Lung microvascular endothelial cell (primary cell): ENCODE measurements around the gene FGD2. TPM values are rescaled to one million over a fixed set of nuclear protein-coding genes. Genes with fewer than 3 reads are reported as not detected.
A peak's percentile ranks its signal among the peaks of the same experiment; 100 is the strongest.
"Not testable (repeated sequence)": the region's sequence is repeated elsewhere in the genome, so short reads cannot be mapped to it uniquely, and the experiment has no call there.

Experiments
- DNase-seq, 2 donors: peaks; one replicate each; pipeline versions ENCODE4 v3.0.0 to v3.0.0-alpha.2; 2010; ENCODE audit warnings: low read depth in 2 of 2
- total RNA-seq: library from RNA; depleted of rRNA; stranded (reverse); fragments of >200 nt; gene quantifications from 2 replicates; pipeline ENCODE4 v1.2.1, GENCODE V29; 2014

Gene FGD2
- total RNA-seq, 1 donor from 2014 or later, result not detected

DNA sequence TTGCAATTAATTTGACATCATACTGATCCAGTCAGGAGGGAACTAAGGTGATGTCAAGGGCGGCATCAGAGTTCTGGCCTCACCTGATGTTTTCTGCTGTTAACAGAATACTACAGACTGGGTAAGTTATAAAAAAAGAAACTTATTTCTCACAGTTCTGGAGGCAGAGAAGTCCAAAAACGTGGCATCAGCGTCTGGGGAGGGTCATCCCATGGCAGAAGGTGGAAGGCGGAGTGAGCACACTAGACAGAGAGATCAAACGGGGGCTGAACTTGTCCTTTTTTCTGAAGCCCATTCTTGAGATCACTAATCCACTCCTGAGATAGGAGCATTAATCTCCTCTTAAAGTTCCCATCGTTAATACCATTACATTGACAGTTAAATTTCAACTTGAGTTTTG lies 16.2 kb upstream of the FGD2 start:
- DNase-seq, result no peak

DNA sequence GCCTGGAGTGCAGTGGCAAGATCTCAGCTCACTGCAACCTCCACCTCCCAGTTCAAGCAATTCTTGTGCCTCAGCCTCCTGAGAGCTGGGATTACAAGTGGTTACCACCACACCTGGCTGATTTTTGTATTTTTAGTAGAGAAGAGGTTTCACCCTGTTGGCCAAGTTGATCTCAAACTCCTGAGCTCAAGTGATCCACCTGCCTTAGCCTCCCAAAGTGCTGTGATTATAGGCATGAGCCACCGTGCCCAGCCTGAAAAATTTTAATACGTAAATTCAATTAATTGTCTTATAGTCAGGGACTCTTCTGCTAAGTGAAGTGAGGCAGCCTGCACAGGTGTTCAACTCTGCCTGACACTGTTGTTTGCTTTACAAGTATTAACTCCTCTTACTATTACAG lies 15.1 kb upstream of the FGD2 start:
- DNase-seq, result not testable (repeated sequence)

DNA sequence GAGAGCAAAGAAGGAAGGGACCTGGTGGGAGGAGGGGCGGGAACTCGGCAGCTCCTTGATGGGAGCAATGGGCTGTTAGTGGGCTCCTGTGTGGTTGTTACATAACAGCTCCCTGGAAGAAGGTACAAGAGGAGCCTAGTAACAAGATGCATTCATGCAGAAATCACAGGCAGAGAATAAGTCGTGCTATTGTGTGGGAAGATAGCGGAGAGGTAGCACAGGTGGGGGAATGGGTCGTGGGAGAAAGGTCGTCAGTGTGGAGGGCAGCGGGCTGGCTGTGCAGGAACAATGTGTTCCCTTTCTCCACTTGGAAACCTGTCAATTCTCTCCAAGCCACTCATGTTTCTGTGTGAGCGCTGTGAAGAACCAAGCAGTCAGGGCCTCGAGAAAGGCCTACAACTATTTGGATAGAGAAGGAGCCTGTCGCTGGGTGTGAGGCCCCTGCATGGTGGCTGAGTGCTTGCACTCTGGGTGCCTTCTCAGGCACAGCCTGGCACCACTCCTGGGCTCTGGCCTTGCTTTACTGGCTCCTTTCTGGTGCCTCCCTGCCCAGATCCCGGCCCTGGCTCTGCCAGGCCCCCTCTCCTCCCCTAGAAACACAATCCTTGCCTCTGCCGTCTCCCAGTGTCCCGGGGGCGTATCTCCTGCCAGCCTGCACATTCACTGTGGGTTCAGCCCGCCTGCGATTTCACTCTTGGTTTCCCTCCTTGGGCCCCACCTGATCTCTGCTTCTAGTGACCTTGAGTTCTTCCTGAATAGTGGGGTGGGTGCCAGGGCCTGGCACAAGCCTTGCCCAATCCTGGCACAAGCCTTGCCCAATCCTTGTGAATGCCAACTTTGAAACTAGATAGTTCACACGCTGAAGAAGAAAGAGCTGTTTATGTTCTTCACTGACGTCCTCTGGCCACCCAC lies 7.4 kb upstream of the FGD2 start:
- no peak for DNase-seq

DNA sequence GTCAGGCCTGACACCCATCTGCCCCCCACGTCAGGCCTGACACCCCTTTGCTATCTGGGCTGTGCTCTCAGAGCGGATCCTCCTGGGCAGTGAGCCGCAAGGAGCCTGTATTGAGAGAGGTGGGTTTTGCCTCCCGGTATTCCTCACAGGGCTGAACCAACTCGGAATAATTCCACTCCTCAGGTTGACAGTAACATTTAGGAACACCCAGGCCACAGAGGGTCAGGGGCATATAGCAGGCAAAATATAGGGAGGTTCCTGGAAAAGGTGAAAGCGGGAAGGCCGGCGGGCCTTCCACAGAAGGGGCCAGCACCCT lies 6.8 kb upstream of the FGD2 start:
- DNase-seq, result no peak

DNA sequence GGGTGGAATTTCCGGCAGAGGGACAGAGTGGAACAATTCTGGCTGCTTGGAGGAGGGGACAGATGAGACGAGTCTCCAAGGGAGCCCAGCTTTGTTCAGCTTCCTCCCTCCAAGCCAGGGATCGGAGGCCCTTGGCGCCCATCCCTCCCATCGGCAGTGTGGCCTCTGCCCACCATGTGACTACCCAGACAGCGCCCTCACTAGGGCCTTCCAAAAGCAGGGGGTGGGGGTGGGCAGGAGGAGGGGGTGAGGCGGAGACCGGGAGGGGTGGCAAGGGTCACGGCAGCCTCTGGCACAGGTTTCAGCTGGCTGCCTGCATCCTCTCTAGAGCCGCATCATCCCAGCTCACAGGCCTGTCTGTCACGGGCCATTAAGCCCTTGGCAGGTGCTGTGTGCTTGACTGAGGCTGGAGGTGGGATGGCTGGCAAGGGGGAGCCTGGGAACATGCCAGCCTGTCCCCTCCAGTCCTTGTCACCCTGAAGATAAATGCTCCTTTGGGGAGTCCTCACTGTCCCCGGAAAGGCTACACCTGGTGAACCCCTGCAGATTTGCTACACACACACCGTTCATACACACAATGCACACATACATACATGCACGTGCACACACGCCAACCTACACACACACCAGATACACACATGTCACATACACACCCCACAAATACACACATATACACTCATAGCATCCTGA lies 6.2 kb upstream of the FGD2 start:
- no peak for DNase-seq

DNA sequence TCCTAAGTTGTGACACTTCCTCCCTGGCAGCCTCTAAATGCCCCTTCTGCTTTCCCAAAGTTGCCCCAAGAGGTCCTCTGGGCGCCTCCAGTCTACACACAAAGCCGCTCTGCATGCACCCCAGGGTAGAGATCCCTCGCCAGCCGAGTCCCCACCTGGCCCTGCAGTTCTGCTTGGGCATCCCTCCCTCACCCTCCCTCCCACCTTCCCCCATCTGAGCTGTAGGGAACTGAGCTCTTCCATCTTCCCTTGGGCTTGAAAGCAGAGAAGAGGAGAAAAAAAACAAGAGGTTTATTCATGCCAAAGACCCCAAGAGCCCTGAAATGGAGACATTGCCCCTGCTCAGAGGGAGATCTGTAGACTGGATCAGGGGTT lies 5.7 kb upstream of the FGD2 start:
- DNase-seq, result no peak

DNA sequence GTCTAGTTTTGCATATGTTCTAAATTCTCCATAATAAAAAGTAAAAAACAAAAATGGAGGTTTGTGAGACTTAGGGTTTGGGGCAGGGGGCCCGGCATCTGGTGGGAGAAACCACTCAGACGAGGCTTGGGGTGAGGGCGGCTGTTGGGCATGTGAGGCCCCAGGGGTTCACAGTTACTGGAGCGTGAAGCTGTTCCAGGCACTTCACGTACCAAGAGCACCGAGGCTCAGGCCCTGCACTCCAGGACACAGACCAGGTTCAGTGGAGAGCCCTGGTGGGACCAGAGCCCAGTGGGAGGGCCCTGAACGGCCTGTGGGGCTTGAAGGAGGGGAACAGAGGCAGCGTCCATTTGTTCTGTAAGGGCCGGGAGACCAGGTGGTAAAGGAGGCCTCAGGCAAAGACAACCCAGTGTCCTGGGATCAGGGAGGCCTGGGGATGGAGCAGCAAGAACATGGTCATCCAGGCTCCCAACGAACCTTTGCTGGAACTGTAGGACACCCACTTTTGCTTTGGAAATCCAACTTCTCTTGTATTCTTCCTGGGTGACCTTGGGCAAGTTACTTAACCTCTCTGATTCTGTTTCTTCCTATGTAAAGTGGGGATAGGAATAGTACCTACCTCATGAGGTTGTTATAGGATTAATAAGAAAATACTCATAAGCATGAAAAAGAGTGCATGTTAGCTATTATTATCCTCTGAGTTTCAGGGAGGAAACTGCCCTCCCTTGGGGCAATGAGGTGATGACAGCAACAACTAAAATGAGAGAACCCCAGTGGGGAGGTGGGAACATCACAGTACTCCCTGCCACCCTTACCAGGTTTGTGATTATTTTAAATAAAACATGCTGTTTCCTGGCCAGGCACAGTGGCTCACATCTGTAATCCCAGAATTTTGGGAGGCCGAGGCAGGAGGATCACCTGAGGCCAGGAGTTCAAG lies 1.1 kb upstream of the FGD2 start:
- no peak for DNase-seq

DNA sequence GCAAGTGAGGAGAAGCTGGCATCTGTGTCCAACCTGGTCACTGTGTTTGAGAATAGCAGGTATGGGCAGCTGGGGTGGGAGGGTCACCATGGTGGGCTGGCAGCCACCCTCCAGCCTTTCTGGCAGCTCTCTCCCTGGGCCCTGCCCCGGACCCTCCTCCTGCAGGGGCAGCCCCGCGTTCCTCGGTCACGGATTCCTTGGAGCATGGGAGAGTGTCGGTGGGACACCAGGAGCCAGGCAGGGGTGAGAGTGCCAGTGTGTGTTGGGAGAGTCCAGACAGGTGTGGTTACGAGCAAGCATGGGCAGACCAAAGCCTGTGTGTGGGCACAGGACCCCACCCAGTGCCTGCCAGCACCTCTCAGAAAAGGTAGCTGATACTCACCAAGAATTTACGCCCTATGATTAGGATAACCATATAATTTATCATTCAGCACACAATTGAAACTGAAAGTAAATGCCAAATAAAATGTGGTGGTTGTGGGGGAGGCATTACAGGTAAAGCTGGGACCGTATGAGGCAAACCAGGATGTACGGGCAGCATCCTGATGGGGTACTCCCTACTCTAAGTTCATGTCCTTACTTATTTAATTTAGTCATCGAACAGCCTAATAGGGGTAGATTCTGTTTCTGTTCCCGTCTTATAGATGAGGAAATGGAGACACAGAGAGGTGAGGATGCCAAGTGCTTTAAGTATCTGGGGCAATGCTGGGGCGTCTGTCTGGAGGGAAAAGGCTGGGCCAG lies 542 bp downstream of the FGD2 start:
- DNase-seq, result no peak

DNA sequence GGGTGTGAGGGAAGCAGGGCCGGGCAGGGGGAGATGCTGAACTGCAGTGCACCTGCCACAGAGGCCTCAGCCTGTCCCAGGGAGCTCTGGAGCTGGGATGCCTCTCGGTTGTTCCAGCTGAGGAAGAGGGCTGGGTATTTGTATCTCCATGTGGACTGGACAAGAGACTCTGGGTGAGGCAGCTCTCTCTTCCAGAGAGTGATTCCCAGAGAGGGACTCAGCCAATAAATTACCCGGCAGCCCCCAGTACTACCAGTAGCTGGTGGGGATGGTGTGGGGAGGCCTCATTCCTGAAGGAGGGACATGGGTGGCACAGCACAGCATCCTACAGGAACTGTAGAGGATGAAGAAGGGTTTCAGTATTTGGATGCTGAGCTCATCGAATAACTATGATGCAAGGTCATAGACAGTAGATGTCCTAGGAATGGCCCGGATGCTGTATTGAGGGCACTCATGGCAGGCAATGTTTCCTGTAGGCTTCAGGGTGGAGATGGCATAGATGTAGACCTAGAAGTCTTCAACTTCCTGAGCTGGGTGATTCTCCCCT lies 1.4 kb downstream of the FGD2 start:
- no peak for DNase-seq

DNA sequence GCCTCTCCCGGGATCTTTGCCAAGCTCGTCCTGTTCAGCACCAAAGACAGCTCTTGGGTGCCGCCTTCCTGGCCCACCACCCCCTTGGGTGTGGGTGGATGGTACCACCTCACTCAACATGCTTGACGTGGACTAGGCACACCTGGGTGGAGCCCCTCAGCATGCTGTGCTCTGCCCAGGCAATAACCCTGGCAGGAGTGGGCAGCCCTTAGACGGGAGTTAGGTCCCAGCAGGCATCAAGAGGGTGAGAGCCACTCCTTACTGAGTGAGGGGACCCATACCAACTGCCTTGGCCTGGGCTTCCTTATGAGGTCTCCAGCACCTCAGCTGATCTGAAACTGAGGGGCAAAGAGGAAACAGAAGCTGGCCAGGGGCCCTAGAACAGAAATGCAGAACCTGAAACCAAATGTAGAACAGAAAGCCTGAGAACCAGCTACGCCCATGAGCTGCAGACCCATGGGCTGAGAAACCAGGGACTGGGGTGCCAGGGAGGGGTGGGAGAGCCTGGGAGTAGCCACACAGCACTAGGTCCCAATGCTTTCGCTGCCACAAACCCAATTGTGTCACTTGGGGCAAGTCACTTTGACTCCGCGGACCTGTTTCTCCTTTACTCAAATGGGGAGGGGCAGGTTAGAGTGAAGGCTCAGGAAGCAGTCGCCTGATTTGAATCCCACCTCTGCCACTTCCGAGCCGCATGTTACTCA lies 2.0 kb downstream of the FGD2 start:
- DNase-seq, result no peak

DNA sequence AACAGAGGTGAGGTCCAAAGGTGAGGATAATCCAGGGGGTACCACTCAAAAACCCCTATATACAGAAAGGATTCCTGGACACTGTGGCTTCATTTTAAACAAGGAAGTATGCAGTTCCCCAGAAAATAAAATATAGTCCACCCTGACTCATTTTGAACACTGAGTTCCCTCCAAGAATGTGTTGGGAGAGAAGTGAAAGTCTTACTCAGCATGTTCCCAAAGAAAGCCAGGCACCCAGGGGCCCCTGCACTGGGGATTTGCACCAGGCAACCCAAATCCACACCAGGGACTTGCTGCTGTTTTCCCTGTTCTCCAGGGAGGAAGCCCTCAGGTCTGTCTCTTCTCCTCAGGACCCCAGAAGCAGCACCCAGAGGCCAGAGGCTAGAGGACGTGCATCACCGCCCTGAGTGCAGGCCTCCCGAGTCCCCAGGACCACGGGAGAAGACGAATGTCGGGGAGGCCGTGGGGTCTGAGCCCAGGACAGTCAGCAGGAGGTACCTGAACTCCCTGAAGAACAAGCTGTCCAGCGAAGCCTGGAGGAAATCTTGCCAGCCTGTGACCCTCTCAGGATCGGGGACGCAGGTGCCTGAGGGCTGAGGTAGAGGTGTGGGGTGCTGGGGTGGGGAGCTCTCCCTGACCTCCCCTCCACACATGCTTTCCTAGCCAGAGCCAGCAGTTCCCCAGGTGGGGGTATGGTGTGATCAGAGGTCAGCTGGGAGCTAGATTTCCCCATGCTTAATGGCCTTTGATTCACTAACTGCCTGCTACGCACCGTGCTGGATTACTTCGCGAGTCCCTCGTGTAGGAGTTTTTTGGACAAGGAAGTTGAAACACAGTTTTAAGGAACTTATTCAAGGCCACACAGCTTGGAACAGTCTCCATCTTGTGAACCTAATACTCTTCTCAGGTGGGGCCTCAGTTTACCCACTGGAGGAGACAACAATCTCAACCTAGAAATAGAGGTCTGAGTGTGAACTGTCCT lies 3.3 kb downstream of the FGD2 start:
- DNase-seq, result no peak

DNA sequence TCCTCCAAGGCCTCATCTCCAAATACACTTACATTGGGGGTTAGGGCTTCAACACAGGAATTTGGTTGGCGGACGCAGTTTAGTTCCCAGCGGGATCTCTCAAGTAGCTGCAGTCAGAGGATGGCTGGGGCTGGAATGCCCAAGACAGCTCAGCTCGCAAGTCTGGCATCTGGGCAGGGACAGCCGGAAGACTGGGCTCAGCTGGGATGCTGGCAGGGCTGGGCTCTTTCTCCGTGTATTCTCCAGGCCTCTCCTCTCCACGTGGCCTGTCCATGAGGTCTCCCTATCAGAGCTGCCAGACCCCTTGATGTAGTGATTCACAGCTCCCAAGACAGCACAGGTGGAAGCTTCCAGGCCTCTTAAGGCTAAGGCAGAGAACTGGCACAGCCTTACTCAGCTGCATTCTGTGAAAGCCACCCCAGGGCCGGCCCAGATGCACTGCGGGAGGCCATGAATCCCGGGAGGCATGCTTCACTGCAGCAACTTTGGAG lies 5.0 kb downstream of the FGD2 start:
- no peak for DNase-seq

DNA sequence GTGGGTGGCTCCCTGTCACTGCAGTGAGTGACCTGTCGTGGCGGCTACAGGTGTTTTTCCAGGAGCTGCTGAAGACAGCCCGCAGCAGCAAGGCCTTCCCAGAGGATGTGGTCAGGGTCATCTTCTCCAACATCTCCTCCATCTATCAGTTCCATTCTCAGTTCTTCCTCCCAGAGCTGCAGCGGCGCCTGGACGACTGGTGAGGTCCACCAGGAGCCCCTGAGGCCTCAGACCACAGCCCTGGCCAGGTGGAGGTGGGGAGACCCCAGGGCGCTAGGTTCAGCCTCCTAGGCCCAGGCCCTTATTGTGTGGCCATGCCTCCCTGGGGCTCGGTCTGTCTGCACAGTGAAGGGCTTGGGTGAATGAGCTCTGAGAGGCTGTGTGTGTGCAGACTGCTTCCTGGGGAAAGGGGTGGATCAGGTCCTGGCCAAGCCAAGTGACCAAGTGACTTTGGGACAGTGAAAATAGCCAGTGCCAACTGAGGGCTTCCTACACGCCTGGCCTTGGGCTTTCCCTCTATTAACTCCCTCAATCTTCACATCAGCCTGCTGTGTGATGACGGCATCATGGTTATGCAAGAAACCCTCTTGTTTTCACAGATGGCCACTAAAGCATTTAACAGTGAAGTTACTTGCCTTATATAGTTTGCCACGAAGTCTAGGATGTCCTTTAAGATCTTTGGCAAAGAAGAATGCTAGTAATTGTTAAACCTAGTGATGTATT lies 6.4 kb downstream of the FGD2 start:
- DNase-seq, result peak in 1 of 2 donors; percentile 28

DNA sequence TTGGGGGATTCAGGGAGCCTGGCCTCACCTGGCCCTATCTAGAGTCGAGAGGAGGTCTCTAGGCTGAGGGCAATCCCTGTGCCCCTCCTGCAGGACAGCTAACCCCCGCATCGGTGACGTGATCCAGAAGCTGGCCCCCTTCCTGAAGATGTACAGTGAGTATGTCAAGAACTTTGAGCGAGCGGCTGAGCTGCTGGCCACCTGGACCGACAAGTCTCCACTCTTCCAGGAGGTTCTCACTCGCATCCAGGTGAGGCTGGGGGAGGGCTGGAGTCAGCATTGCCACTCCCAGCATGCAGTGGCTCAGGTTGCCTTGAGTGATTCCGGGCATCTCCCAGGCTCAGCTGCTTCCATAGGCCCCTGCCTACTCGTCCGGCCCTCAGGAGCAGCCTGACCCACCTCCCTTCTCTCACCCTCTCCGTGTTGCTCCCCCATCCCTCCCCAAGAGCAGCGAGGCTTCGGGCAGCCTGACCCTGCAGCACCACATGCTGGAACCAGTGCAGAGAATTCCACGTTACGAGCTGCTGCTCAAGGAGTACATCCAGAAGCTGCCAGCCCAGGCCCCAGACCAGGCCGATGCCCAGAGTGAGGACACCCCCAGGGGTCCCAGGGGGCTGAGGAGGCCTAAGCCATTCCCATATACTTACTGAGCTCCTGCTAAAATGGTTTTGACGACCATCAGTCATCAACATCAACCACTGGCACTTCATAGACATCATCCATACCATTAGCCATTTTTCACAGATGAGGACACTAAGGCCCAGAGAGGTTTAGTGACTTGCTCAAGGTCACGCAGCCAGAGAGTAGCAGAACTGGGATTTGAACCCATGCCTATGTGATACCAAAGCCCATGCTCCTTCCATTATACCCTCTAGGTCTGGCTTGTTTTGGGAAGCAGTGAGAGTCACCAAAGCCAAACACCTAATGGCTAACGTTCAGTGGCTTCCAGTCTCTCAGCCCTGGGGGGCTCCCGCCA lies 8.3 kb downstream of the FGD2 start:
- no peak for DNase-seq

DNA sequence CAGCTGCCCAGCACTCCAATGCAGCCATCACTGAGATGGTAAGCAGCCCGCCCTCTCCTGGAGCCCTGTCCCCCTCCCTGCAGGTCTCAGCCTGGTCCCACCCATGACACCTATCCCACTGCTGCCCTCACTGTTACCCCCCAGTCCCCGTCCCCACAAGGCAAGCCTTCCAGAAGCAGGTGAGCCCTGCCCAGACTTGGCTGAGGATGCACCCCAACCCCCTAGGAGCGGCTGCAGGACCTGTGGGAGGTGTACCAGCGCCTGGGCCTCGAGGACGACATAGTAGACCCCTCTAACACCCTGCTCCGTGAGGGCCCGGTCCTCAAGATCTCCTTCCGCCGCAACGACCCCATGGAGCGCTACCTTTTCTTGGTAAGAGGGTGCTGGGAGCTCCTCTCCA lies 9.2 kb downstream of the FGD2 start:
- DNase-seq, result no peak

DNA sequence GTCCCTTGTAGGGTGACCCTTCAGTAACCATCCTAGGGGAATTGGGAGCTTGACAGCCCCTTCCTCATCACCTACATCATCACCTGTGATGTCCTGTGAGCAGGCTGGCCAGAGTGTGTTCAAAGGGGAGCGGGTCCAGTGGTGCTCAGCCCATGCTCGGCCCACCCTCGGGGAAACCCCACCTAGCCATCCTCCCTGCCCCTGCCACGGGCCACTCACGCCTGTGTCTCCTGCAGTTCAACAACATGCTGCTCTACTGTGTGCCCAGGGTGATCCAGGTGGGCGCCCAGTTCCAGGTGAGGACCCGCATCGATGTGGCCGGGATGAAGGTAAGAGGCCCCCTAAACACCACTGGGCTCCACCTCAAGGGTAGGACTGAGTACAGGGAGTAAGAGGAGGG lies 10.1 kb downstream of the FGD2 start:
- no peak for DNase-seq

DNA sequence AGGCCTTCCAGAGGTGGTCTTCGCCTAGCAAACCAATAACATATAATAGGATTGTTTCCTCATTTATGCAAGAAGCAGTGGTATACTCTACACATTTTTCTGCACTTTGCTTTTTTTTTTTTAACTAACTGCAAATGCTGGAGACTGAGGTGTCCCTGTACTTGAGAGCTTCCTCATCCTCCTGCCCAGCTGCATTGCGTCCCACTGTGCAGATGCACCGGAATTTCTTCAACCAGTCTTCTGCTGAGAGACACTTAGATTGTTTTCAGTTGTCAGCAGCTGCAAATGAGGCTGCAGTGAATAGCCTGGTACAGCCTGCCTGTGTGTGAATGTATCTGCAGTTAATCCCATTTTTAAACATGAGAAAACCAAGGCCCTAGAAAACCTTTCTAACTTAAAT lies 11.5 kb downstream of the FGD2 start:
- no peak for DNase-seq
